DMS79 (cell line): ENCODE results near the gene ZNF287.
A peak's percentile ranks its signal among the peaks of the same experiment; 100 is the strongest.

Experiments used
- DNase-seq: peaks from one replicate; lab custom pipeline; 2025; lab: John Stamatoyannopoulos, UW

ZNF287 gene

DNA sequence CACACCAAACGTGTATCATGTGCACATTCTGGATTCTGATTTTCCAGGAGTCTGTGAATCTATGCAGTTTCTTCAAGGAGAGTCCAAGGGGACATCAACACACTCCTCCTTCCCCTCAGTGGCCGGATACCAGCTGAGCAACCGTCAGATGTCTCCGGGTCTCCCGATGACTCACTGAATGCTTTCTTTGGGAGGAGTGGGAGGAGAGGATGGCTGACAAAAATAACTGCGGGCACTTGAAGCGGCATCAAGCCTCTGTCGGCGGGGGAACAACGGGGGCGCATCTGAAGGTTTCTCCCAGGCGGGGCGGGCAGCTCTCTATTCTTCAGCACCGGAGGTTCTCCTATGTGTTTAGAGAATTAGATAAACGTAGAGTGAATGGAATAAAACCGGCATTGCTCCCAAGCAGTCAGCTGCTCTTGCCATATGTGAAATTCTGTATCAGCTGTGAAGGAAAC is 52.4 kb downstream of the ZNF287 start:
- peak; percentile 17 for DNase-seq

DNA sequence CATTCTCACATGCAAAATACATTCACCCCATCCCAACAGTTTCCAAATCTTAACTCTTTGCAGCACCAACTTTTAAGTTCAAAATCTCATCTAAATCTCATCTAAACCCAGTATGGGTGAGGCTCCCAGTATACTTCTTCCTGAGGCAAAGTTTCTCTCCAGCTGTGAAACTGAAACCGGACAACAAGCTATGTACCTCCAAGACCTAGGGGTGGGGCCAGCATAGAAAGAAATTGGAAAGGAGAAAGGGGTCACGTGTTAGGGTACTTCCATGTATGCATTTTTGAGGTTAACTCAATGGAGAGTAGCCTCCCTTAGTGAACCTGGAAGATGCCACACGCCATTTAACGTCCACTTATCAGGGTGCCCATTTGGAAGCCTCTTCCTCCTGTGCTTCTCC is 53.1 kb downstream of the ZNF287 start:
- no peak for DNase-seq

DNA sequence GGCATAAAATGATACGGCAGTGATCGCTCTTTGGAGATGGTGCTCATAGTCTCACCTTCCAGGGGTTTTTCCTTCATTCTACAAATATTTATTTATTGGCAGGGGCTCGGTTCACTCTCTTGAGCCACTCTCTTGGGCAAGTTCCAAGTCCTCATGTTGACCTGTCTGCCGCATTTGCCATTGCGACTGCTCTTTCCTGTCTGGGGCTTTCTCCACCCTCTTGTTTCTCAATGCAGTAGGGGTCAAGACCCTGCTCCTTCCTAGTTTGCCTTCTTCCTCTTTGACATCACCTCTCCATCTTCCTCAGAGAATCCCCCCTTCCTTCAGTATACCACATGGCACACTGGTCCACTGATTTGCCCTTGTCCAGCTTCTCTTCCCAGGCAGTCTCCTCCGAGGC is 55.1 kb downstream of the ZNF287 start:
- no peak for DNase-seq

DNA sequence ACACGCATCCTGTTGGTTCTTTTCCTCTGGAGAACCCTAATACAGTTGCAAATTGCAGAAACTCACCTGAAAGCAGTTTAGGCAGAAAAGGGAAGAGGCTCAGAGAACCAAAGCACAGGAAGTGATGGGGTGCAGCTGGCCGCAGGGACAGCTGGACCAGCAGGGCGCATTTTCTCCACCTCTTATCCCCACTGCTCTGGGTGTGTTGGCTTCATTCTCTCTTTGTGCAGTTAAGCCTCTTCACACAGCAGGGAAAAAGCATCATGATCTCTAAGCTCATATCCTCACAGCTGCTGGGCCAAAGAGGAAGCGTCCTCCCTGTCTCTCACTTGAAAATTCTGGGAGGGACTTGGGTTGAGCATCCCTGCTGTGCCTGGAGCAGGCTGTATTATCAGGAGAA is 57.0 kb downstream of the ZNF287 start:
- no peak for DNase-seq

DNA sequence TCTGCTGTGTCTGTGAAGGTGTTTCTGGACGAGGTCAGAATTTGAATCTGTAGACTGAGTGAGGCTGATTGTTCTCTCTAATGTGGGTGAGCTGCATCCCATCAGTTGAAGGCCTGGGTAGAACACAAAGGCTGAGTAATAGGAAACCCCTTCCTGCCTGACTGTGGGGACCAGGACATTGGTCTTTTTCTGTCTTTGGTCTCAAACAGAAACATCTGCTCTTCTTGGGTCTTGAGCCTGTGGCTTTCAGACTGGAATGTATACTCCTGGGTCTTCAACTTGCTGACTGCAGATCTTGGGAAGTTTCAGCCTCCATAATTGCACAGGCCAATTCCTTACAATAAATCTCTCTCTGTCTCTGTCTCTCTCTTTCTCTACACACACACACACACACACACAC is 57.4 kb downstream of the ZNF287 start:
- DNase-seq = no peak

DNA sequence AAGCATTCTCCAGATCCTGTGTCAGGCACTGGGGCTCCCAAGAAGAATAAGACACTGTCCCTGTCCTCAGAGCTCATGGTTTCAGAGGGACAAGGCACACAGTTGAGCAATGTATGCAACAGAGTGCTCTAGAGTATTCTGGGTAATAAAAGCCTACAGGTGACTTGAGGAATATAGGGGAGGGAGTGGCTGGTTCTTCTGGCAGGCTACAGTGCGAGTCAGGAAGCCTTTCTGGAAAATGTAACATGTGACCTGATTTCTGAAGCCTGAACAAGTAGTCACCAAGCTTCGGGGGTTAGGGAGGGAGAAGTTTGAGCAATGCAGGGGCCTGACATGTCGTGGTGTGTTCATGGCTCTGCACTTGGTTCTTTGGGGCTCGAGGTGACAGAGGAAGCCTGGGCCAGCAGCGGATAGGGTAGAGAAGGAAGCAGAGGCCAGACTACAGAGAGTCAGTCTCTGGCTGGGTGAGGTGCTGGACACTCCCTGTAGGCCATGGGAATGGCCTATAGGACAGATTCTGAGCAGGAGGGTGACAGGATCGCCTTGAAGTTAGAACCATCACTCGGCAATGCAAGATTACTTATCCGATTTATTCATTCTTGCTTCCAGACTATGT is 61.0 kb downstream of the ZNF287 start:
- no peak for DNase-seq

DNA sequence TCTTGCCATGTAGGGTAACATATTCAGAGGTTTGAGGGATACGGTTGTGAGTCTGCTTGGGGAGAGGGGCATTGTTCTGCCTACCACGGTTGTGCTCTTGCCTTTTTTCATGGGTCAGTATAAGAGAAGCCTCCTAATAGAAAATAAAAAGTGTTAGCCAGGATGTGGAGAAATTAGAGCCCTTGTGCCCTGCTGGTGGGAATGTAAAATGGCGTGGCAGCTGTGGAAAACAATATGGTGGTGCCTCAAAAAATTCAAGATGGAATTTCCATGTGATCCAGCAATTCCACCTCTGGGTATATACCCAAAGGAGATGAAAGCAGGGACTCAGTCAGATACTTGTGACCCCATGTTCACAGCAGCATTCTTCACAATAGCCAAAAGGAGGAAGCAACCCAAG is 62.8 kb downstream of the ZNF287 start:
- no peak for DNase-seq

DNA sequence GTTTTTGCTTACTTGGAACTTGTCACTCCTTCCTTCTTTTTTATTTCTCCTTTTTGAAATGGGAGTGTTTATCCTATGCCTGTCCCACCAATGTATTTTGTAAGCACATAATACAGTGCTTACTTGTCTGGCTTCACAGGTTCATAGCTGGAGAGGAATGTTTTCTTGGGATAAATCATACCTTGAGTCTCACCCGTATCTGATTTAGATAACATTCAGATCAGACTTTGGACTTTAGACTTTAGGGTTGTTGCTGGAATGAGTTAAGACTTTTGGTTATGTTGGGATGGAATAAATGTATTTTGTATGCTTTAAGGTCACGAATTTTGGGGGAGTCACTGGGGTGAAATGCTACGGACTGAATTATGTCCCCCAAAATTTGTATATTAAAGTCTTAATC is 64.0 kb downstream of the ZNF287 start:
- no peak for DNase-seq
